ENCODE results near the gene NOL9.
"Not testable (repeated sequence)": the region's sequence is repeated elsewhere in the genome, so short reads cannot be mapped to it uniquely, and the experiment has no call there.

NOL9 gene

GRCh38 chr1:6570987-6571386 is 16.7 kb upstream of the NOL9 start:
- DNase-seq = no peak

GRCh38 chr1:6570100-6570499 is 15.8 kb upstream of the NOL9 start:
- no peak for DNase-seq

GRCh38 chr1:6569033-6569432 is 14.7 kb upstream of the NOL9 start:
- DNase-seq = no peak

GRCh38 chr1:6560267-6560666 is 6.0 kb upstream of the NOL9 start:
- no peak for DNase-seq

GRCh38 chr1:6559161-6559560 is 4.8 kb upstream of the NOL9 start:
- not testable (repeated sequence) for DNase-seq

GRCh38 chr1:6557597-6557996 is 3.3 kb upstream of the NOL9 start:
- DNase-seq = no peak

GRCh38 chr1:6554907-6555778 is 830 bp upstream of the NOL9 start, which contains the start of gene TAS1R1:
TSS of gene TAS1R1 (plus strand) at chr1:6555307. CDS start at chr1:6555374, 67 bp downstream.
- DNase-seq = no peak

GRCh38 chr1:6547301-6547700 is 7.0 kb downstream of the NOL9 start:
- no peak for DNase-seq

GRCh38 chr1:6546326-6546725 is 8.0 kb downstream of the NOL9 start:
- no peak for DNase-seq

GRCh38 chr1:6545276-6546112 is 8.8 kb downstream of the NOL9 start:
- DNase-seq = no peak

GRCh38 chr1:6544831-6545230 is 9.5 kb downstream of the NOL9 start:
- no peak for DNase-seq

- no peak for DNase-seq
These were observed 15.4 kb downstream of the NOL9 start for GRCh38 chr1:6538956-6539355.

GRCh38 chr1:6536291-6536690 is 18.0 kb downstream of the NOL9 start:
- DNase-seq = no peak

- no peak for DNase-seq
These were observed 19.1 kb downstream of the NOL9 start for GRCh38 chr1:6535214-6535613.

GRCh38 chr1:6534248-6534822 is 20.0 kb downstream of the NOL9 start:
- DNase-seq = no peak

GRCh38 chr1:6531996-6532395 is 22.3 kb downstream of the NOL9 start:
- no peak for DNase-seq

GRCh38 chr1:6530504-6531160 is 23.7 kb downstream of the NOL9 start:
- DNase-seq = no peak

- no peak for DNase-seq
These were observed 25.8 kb downstream of the NOL9 start for GRCh38 chr1:6528492-6528891.

GRCh38 chr1:6526316-6526715 is 28.0 kb downstream of the NOL9 start:
- no peak for DNase-seq

- no peak for DNase-seq
These were observed 30.7 kb downstream of the NOL9 start for GRCh38 chr1:6523566-6523965.

- DNase-seq = no peak
These were observed 32.8 kb downstream of the NOL9 start for GRCh38 chr1:6521536-6521935.

- DNase-seq = no peak
These were observed 34.2 kb downstream of the NOL9 start for GRCh38 chr1:6519935-6520671.
